Esophagus muscularis mucosa (tissue), 4 donors: ENCODE results near the gene GPR17. TPM values are rescaled to one million over a fixed set of nuclear protein-coding genes. Genes with fewer than 3 reads are reported as not detected.

Source experiments
- DNase-seq: peaks from one replicate; pipeline ENCODE4 v3.0.0-alpha.2; 2017; ENCODE audit errors: extremely low spot score
- H3K27ac ChIP-seq, 4 donors: fragments of 200-600 bp; sonication (generic); replicated peaks in 1 of 4; 1 replicate in 3 of 4; 2 replicates in 1 of 4; pipeline ENCODE4 v1.5.1; 2016 to 2019; ENCODE audit warnings: mild to moderate bottlenecking in 1 of 4
- H3K27me3 ChIP-seq, 4 donors: fragments of 200-600 bp; sonication (generic); one replicate each; pipeline versions ENCODE4 v1.5.1 to v1.6.0; 2016 to 2019
- H3K36me3 ChIP-seq, 4 donors: fragments of 200-600 bp; sonication (generic); one replicate each; pipeline ENCODE4 v1.5.1; 2016 to 2019
- H3K4me1 ChIP-seq, 4 donors: fragments of 200-600 bp; sonication (generic); one replicate each; pipeline ENCODE4 v1.5.1; 2016 to 2019
- H3K4me3 ChIP-seq, 4 donors: fragments of 200-600 bp; sonication (generic); 1 replicate in 2 of 4; 2 replicates in 2 of 4; pipeline ENCODE4 v1.5.1; 2016 to 2019; ENCODE audit warnings: mild to moderate bottlenecking in 4 of 4, moderate library complexity in 1 of 4
- H3K9me3 ChIP-seq, 4 donors: fragments of 200-600 bp; sonication (generic); 1 replicate in 3 of 4; 2 replicates in 1 of 4; pipeline ENCODE4 v1.5.1; 2016 to 2019
- CTCF ChIP-seq, 3 experiments: fragments of 200-600 bp in 2 of 3; fragments of 450-650 bp in 1 of 3; sonication (generic) in 2 of 3; IDR thresholded peaks; one replicate each; pipeline ENCODE4 v1.5.1; 2017 to 2019; ENCODE audit warnings: antibody characterized with exemption in 3 of 3, mild to moderate bottlenecking in 2 of 3, moderate library complexity in 1 of 3
- EP300 ChIP-seq: sonication (generic); formaldehyde crosslinking; IDR thresholded peaks from one replicate; pipeline ENCODE4 v1.6.1; 2017; ENCODE audit warnings: antibody characterized with exemption
- POLR2A ChIP-seq: fragments of 450-650 bp; IDR thresholded peaks from one replicate; pipeline ENCODE4 v1.6.1; 2017; ENCODE audit warnings: antibody characterized with exemption, moderate library complexity, mild to moderate bottlenecking, low read depth
- POLR2AphosphoS5 ChIP-seq, 2 donors: sonication (generic); formaldehyde crosslinking; IDR thresholded peaks; one replicate each; pipeline ENCODE4 v1.6.1; 2017; ENCODE audit warnings: antibody characterized with exemption in 2 of 2
- WGBS: methylation state at CpG from one replicate; pipeline ENCODE4 v1.1.5; 2018; 5-methylcytosine and 5-hydroxymethylcytosine counted together
- intact Hi-C: fragments of 100-400 bp; cut with DNase I; formaldehyde crosslinking; loops from one replicate; pipeline ENCODE4 v1.15.1; 2023
- total RNA-seq, 4 donors: library from RNA; depleted of rRNA; stranded (reverse); fragments of >200 nt; gene quantifications; one replicate each; pipeline versions ENCODE4 v1.1.0 to v1.2.1, GENCODE V29; 2016

Gene GPR17
- total RNA-seq, 4 donors from 2014 or later = 0.40 TPM; not detected in 3

GRCh38 chr2:127697482-127698180, 51.7 kb downstream of the GPR17 start:
- no peak for TF ChIP-seq EP300
- no peak for TF ChIP-seq POLR2A
- TF ChIP-seq CTCF (IDR thresholded peaks at IDR 0.05) = no peak
- no peak for TF ChIP-seq POLR2AphosphoS5 (IDR thresholded peaks at IDR 0.05)
- WGBS = 93% methylated on average over 21 of the region's 21 CpGs
- peaks cover 19 to 29% (median 25%) of the 10 kb centered on the region in 4 donors for H3K4me1 ChIP-seq
- no peak overlapping the region for H3K4me3 ChIP-seq
- no peaks in the 10 kb centered on the region for H3K36me3 ChIP-seq
- H3K27me3 ChIP-seq = no peaks in the 10 kb centered on the region
- no peaks in the 10 kb centered on the region for H3K9me3 ChIP-seq
- no peak for DNase-seq
- intact Hi-C loops = loop anchor here (5.0 kb wide), 2 partner anchors 105 to 190 kb away; no protein-coding TSS in a partner anchor
- H3K27ac ChIP-seq = no peak overlapping the region

GRCh38 chr2:127698553-127699355, 52.8 kb downstream of the GPR17 start:
- no peak for DNase-seq
- no peak overlapping the region for H3K4me3 ChIP-seq
- peaks cover 29 to 40% (median 35%) of the 10 kb centered on the region in 4 donors for H3K4me1 ChIP-seq
- no peaks in the 10 kb centered on the region for H3K36me3 ChIP-seq
- H3K27me3 ChIP-seq = no peaks in the 10 kb centered on the region
- TF ChIP-seq POLR2A = no peak
- TF ChIP-seq POLR2AphosphoS5 (IDR thresholded peaks at IDR 0.05) = no peak
- TF ChIP-seq CTCF (IDR thresholded peaks at IDR 0.05) = no peak
- TF ChIP-seq EP300 = no peak
- intact Hi-C loops = loop anchor here (5.0 kb wide), 2 partner anchors 106 to 191 kb away; no protein-coding TSS in a partner anchor
- H3K9me3 ChIP-seq = no peaks in the 10 kb centered on the region
- H3K27ac ChIP-seq = no peak overlapping the region
- WGBS = 92% methylated on average over 26 of the region's 27 CpGs

- TF ChIP-seq EP300 (no peak), POLR2A (no peak), CTCF (IDR thresholded peaks at IDR 0.05) (no peak), POLR2AphosphoS5 (IDR thresholded peaks at IDR 0.05) (no peak)
- Histone ChIP-seq H3K36me3 (peaks cover 0 to 7% (median 1%) of the 10 kb centered on the region in 4 donors), H3K4me1 (peaks cover 36 to 49% (median 45%) of the 10 kb centered on the region in 4 donors), H3K27ac (peak overlapping the region; percentile 91 to 98 (median 97)), H3K9me3 (no peaks in the 10 kb centered on the region), H3K4me3 (peak overlapping the region; percentile 79 to 95 (median 82)), H3K27me3 (no peaks in the 10 kb centered on the region)
- intact Hi-C loops = loop anchor here (5.0 kb wide), 1 partner anchor 107 kb away; no protein-coding TSS in a partner anchor
- no peak for DNase-seq
- 48% methylated on average over 17 of the region's 17 CpGs for WGBS
Observed at GRCh38 chr2:127700527-127701192, 54.7 kb downstream of the GPR17 start.

- H3K9me3 ChIP-seq = no peaks in the 10 kb centered on the region
- H3K27me3 ChIP-seq = no peaks in the 10 kb centered on the region
- peak within 1 kb of the TSS; percentile 79 to 95 (median 82) for H3K4me3 ChIP-seq
- peak within 1 kb of the TSS; percentile 91 to 98 (median 97) for H3K27ac ChIP-seq
- WGBS = 1% methylated on average over 15 of the region's 44 CpGs
- peaks cover 0 to 12% (median 6%) of the 10 kb centered on the region in 4 donors for H3K36me3 ChIP-seq
- intact Hi-C loops = loop anchor here (5.0 kb wide), 1 partner anchor 106 kb away; no protein-coding TSS in a partner anchor
- peaks cover 36 to 47% (median 42%) of the 10 kb centered on the region in 4 donors for H3K4me1 ChIP-seq
- peak; percentile 98 for DNase-seq
- TF ChIP-seq CTCF (IDR thresholded peaks at IDR 0.05) (peak in 1 of 3 experiments; percentile 9), POLR2A (peak; percentile 57), EP300 (no peak), POLR2AphosphoS5 (IDR thresholded peaks at IDR 0.05) (peak; percentile 84 to 90)
Observed at GRCh38 chr2:127701193-127701650, 55.3 kb downstream of the GPR17 start, which contains the start of gene SFT2D3. Gene SFT2D3, plus strand, starts transcription at chr2:127701497. Its CDS starts 32 bp downstream, at chr2:127701529.
